GM12878 (cell line): Measurements from ENCODE around the gene PUM2. TPM values are rescaled to one million over a fixed set of nuclear protein-coding genes. Genes with fewer than 3 reads are reported as not detected.

Experiments used
- ATAC-seq: fragments of 200-7000 bp; cut with Tn5 transposase; 3 replicates; pipeline ENCODE4 v1.9.1; 2020; ENCODE audit warnings: mild to moderate bottlenecking, moderate library complexity
- BruUV-seq: library from RNA; stranded (reverse); fragments of 400-500 nt; replicated peaks from 2 replicates; lab custom pipeline; 2021; lab: Mats Ljungman, UMichigan
- CTCF ChIA-PET: fragments of 300-600 bp; sonication (Branson Sonifier 250); formaldehyde crosslinking; extraction: SDS; loops from one replicate; lab custom pipeline; 2021; ENCODE audit warnings: inconsistent platforms; lab: Yijun Ruan, JAX
- POLR2A ChIA-PET: fragments of 350-600 bp; formaldehyde crosslinking; extraction: SDS; loops from one replicate; lab custom pipeline; 2021; ENCODE audit warnings: inconsistent platforms; lab: Charles Lee
- RAD21 ChIA-PET: fragments of 300-600 bp; sonication (Branson Sonifier 250); formaldehyde crosslinking; loops from one replicate; lab custom pipeline; 2023; ENCODE audit warnings: antibody characterized with exemption; ENCODE audit not compliant: unreplicated experiment; lab: Charles Lee
- SMC1A ChIA-PET: fragments of 300-600 bp; sonication (Branson Sonifier 250); formaldehyde crosslinking; loops from one replicate; lab custom pipeline; 2023; ENCODE audit not compliant: unreplicated experiment, uncharacterized antibody; lab: Charles Lee
- DNase-seq: peaks from one replicate; pipeline ENCODE4 v3.0.0-alpha.2; 2011; ENCODE audit warnings: low read depth, low spot score
- FAIRE-seq: peaks from 3 replicates; lab custom pipeline; 2011; peaks lifted over from hg19 to GRCh38; lab: Jason Lieb, UNC
- H2AFZ ChIP-seq: 2 replicates; pipeline ENCODE4 v1.6.0; 2011; ENCODE audit warnings: low read depth, low read length, control low read depth; ENCODE audit not compliant: control insufficient read depth
- H3K27ac ChIP-seq: 2 replicates; pipeline ENCODE4 v1.5.1; 2011; ENCODE audit warnings: control low read depth; ENCODE audit not compliant: control insufficient read depth, insufficient read depth
- H3K27me3 ChIP-seq, 2 experiments: replicated peaks in 1 of 2; 2 replicates each; pipeline versions ENCODE4 v1.6.0 to v1.6.1; 2011; ENCODE audit warnings: low read length in 1 of 2; ENCODE audit not compliant: control insufficient read depth in 2 of 2, insufficient read depth in 2 of 2
- H3K36me3 ChIP-seq, 2 experiments: 2 replicates each; pipeline ENCODE4 v1.5.1; 2011; ENCODE audit warnings: low read length in 1 of 2; ENCODE audit not compliant: control insufficient read depth in 2 of 2, insufficient read depth in 2 of 2
- H3K4me1 ChIP-seq: 2 replicates; pipeline ENCODE4 v1.6.1; 2011; ENCODE audit warnings: mild to moderate bottlenecking, low read length, moderate library complexity, mixed read lengths; ENCODE audit not compliant: control insufficient read depth, insufficient read depth
- H3K4me2 ChIP-seq: 2 replicates; pipeline ENCODE4 v1.6.0; 2011; ENCODE audit warnings: control low read depth; ENCODE audit not compliant: control insufficient read depth, insufficient read depth
- H3K4me3 ChIP-seq: fragments of 200-600 bp; sonication (generic); 2 replicates; pipeline ENCODE4 v1.5.1; 2016
- H3K79me2 ChIP-seq: 2 replicates; pipeline ENCODE4 v1.6.0; 2011; ENCODE audit warnings: low read length; ENCODE audit not compliant: control insufficient read depth, insufficient read depth
- H3K9ac ChIP-seq: 2 replicates; pipeline ENCODE4 v1.8.0; 2011; ENCODE audit warnings: low read length, control low read depth, mixed read lengths; ENCODE audit not compliant: control insufficient read depth, insufficient read depth
- H3K9me3 ChIP-seq: replicated peaks from 3 replicates; pipeline ENCODE4 v1.5.1; 2011; ENCODE audit warnings: mild to moderate bottlenecking, low read length; ENCODE audit not compliant: control insufficient read depth, insufficient read depth
- H4K20me1 ChIP-seq: 2 replicates; pipeline ENCODE4 v1.6.0; 2011; ENCODE audit not compliant: control insufficient read depth, insufficient read depth
- HDGF ChIP-seq: fragments of 450-650 bp; IDR thresholded peaks from 2 replicates; pipeline ENCODE4 v1.6.1; 2016; ENCODE audit warnings: antibody characterized with exemption
- JUND ChIP-seq: IDR thresholded peaks from 2 replicates; pipeline ENCODE4 v1.6.1; 2012; ENCODE audit warnings: low read depth, mild to moderate bottlenecking, low read length, improper control_type of control experiment, moderate library complexity
- KAT2A ChIP-seq: conservative IDR thresholded peaks from 2 replicates; pipeline ENCODE4 v1.6.1; 2011; ENCODE audit warnings: low read depth, low read length; ENCODE audit not compliant: control insufficient read depth
- KLF5 ChIP-seq: fragments of 450-650 bp; IDR thresholded peaks from 2 replicates; pipeline ENCODE4 v1.6.1; 2014; ENCODE audit warnings: mild to moderate bottlenecking; ENCODE audit not compliant: partially characterized antibody
- MEF2A ChIP-seq: IDR thresholded peaks from 2 replicates; pipeline ENCODE4 v1.6.1; 2011; ENCODE audit warnings: low read depth, mild to moderate bottlenecking, low read length, moderate library complexity; ENCODE audit not compliant: insufficient read depth
- MLLT1 ChIP-seq: fragments of 450-650 bp; IDR thresholded peaks from 2 replicates; pipeline ENCODE4 v1.6.1; 2016; ENCODE audit warnings: mild to moderate bottlenecking
- MXI1 ChIP-seq: fragments of 150-350 bp; IDR thresholded peaks from 2 replicates; pipeline ENCODE4 v1.6.1; 2011; ENCODE audit warnings: low read depth, mild to moderate bottlenecking, inconsistent platforms, low read length, improper control_type of control experiment
- NBN ChIP-seq: fragments of 450-650 bp; IDR thresholded peaks from 2 replicates; pipeline ENCODE4 v1.6.1; 2016
- NFIC ChIP-seq: IDR thresholded peaks from 2 replicates; pipeline ENCODE4 v1.6.1; 2012; ENCODE audit warnings: low read depth, mild to moderate bottlenecking, inconsistent platforms, low read length, moderate library complexity
- NKRF ChIP-seq: fragments of 450-650 bp; conservative IDR thresholded peaks from 2 replicates; pipeline ENCODE4 v1.6.1; 2017; ENCODE audit warnings: mild to moderate bottlenecking, moderate library complexity
- POLR2AphosphoS2 ChIP-seq: IDR thresholded peaks from 2 replicates; pipeline ENCODE4 v1.6.1; 2011; ENCODE audit warnings: low read depth, mild to moderate bottlenecking, low read length, improper control_type of control experiment, moderate library complexity
- POLR2AphosphoS5 ChIP-seq: IDR thresholded peaks from 2 replicates; pipeline ENCODE4 v1.6.1; 2011; ENCODE audit warnings: mild to moderate bottlenecking, low read length, inconsistent platforms
- SMC3 ChIP-seq: IDR thresholded peaks from 2 replicates; pipeline ENCODE4 v1.6.1; 2011; ENCODE audit warnings: low read length, improper control_type of control experiment, borderline replicate concordance
- ZNF622 ChIP-seq: fragments of 450-650 bp; IDR thresholded peaks from 2 replicates; pipeline ENCODE4 v1.6.1; 2017; ENCODE audit warnings: mild to moderate bottlenecking, inconsistent platforms
- ZNF687 ChIP-seq: fragments of 450-650 bp; IDR thresholded peaks from 2 replicates; pipeline ENCODE4 v1.6.1; 2017; ENCODE audit warnings: mild to moderate bottlenecking, moderate library complexity
- WGBS: methylation state at CpG from one replicate; pipeline ENCODE4 v1.1.6; 2016; ENCODE audit warnings: low lambda C conversion rate; ENCODE audit not compliant: insufficient replicate concordance, insufficient coverage; ENCODE audit errors: missing lambda C conversion rate; 5-methylcytosine and 5-hydroxymethylcytosine counted together
- in situ Hi-C: fragments of 300-500 bp; cut with MboI; formaldehyde crosslinking; loops from 9 replicates; pipeline ENCODE4 v1.14.3; 2018; ENCODE audit warnings: mixed read lengths
- intact Hi-C: fragments of 100-400 bp; cut with micrococcal nuclease; formaldehyde crosslinking; loops from one replicate; pipeline ENCODE4 v1.14.2; 2022; ENCODE audit not compliant: unreplicated experiment
- polyA plus RNA-seq, 11 experiments: library from polyadenylated mRNA; depleted of rRNA in 4 of 11; unstranded in 6 of 11; stranded (reverse) in 5 of 11; fragments of >200 nt; fragmentation: Nextera tagmentation in 4 of 11; fragmentation: Illumina TruSeq in 1 of 11; extraction: Ambion mirVana in 4 of 11; extraction: Trizol in 1 of 11; gene quantifications; 1 replicate in 1 of 11; 2 replicates in 10 of 11; pipeline versions ENCODE4 v1.2.1 to v1.2.3, GENCODE V29; 2011 to 2016; ENCODE audit warnings: inconsistent platforms in 2 of 11, missing spikeins in 2 of 11, low read depth in 1 of 11
- total RNA-seq, 4 experiments: library from RNA; depleted of rRNA in 3 of 4; stranded (reverse); fragments of >200 nt in 3 of 4; fragmentation: Illumina TruSeq in 1 of 4; extraction: Trizol in 1 of 4; gene quantifications; 2 replicates each; pipeline versions ENCODE4 v1.2.1 to v1.2.3, GENCODE V29; 2013 to 2021

Gene PUM2
- total and polyA plus RNA-seq, 10 of the 15 experiments (the other 5 are each of a cell fraction or from before 2014, with no cell fraction given), result 14.5 to 87.6 (median 29.4) TPM

GRCh38 chr2:20218331-20219320 is 132.0 kb downstream of the PUM2 start:
- Histone ChIP-seq H3K4me1 (peaks cover 46% of the 10 kb centered on the region), H3K4me3 (no peak overlapping the region), H3K9ac (no peak overlapping the region), H3K79me2 (peaks cover 50% of the 10 kb centered on the region), H3K27me3 (no peaks in the 10 kb centered on the region), H3K27ac (no peak overlapping the region), H4K20me1 (no peaks in the 10 kb centered on the region), H3K9me3 (no peaks in the 10 kb centered on the region), H3K4me2 (no peak overlapping the region), H3K36me3 (no peaks in the 10 kb centered on the region), H2AFZ (no peak overlapping the region)
- ATAC-seq (no peak), FAIRE-seq (no peak), DNase-seq (no peak)
- in situ Hi-C loops (no loop called here), intact Hi-C loops (no loop called here)
- ChIA-PET SMC1A (interaction anchor here (1.0 to 9.6 kb wide), 2 partner anchors 11 to 80 kb away, joined by 4 to 191 read pairs; no protein-coding TSS in a partner anchor), CTCF (interaction anchor here (0.5 to 1.2 kb wide), 2 partner anchors 67 to 83 kb away, joined by 3 to 4 read pairs; no protein-coding TSS in a partner anchor), RAD21 (no interaction called here), POLR2A (no interaction called here)
- 86% methylated on average over 20 of the region's 20 CpGs for WGBS
- no TSS peak for BruUV-seq
- TF ChIP-seq ZNF687 (no peak), SMC3 (no peak), KAT2A (no peak), NBN (0 out of 2 replicates have a peak, but pooled peaks have one; percentile 21), HDGF (peak; percentile 93; the same call in 1 of the 2 replicates), MXI1 (no peak), MEF2A (no peak), NFIC (no peak), MLLT1 (0 out of 2 replicates have a peak, but pooled peaks have one; percentile 36), ZNF622 (no peak), KLF5 (no peak), POLR2AphosphoS5 (no peak), POLR2AphosphoS2 (no peak), JUND (no peak), NKRF (no peak)
